SK-N-MC (cell line): Measurements from ENCODE around the gene TPR.

Source experiments
- EZH2 ChIP-seq: fragments of 200-600 bp; sonication (generic); IDR thresholded peaks from one replicate; pipeline ENCODE4 v1.6.1; 2017; ENCODE audit warnings: antibody characterized with exemption
- FOXP2 ChIP-seq: optimal IDR thresholded peaks from 2 replicates; pipeline ENCODE3; 2011; ENCODE audit warnings: mild to moderate bottlenecking, moderate library complexity; ENCODE audit not compliant: insufficient read depth; ENCODE audit errors: extremely low read length, control extremely low read depth
- POLR2AphosphoS5 ChIP-seq: IDR thresholded peaks from 2 replicates; pipeline ENCODE4 v1.6.1; 2012; ENCODE audit warnings: mild to moderate bottlenecking, low read depth, low read length, borderline replicate concordance

DNA sequence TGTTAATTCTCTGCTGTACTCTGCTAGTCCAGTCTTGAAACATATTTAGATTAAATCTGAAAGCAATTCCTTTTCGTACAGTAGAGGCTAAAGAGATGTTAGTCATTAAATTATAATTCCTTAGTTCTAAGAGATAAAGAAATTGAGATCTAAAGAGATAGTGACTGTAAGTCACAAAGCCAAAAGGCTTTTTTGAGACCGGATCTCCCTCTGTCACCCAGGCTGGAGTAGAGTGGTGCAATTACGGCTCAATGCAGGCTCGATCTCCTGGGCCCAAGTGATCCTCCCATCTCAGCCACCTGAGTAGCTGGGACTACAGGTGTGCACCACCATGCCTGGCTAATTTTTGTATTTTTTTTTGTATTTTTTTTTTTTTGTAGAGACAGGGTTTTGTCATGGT, 64.7 kb downstream of the TPR start:
- TF ChIP-seq POLR2AphosphoS5 (no peak), EZH2 (no peak), FOXP2 (no peak)
